ENCODE results near the gene SEMA5A. TPM values are rescaled to one million over a fixed set of nuclear protein-coding genes. Genes with fewer than 3 reads are reported as not detected.

The SEMA5A gene
- total RNA-seq, 1 experiment from 2014 or later, result 9.3 TPM

GRCh38 chr5:9042241-9042640 is 503.6 kb downstream of the SEMA5A start:
- no peak overlapping the region for H3K27ac Mint-ChIP-seq
- DNase-seq (ENCODE audit: low spot score), result no peak
- no peak for TF ChIP-seq CBFB (CRISPR knock-in tag; IDR thresholded peaks at IDR 0.05; ENCODE audit: low read depth)
- no peak for TF ChIP-seq ZNF671 (CRISPR knock-in tag; IDR thresholded peaks at IDR 0.05)
- TF ChIP-seq, protein P1, sequence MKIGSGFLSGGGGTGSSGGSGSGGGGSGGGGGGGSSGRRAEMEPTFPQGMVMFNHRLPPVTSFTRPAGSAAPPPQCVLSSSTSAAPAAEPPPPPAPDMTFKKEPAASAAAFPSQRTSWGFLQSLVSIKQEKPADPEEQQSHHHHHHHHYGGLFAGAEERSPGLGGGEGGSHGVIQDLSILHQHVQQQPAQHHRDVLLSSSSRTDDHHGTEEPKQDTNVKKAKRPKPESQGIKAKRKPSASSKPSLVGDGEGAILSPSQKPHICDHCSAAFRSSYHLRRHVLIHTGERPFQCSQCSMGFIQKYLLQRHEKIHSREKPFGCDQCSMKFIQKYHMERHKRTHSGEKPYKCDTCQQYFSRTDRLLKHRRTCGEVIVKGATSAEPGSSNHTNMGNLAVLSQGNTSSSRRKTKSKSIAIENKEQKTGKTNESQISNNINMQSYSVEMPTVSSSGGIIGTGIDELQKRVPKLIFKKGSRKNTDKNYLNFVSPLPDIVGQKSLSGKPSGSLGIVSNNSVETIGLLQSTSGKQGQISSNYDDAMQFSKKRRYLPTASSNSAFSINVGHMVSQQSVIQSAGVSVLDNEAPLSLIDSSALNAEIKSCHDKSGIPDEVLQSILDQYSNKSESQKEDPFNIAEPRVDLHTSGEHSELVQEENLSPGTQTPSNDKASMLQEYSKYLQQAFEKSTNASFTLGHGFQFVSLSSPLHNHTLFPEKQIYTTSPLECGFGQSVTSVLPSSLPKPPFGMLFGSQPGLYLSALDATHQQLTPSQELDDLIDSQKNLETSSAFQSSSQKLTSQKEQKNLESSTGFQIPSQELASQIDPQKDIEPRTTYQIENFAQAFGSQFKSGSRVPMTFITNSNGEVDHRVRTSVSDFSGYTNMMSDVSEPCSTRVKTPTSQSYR (CRISPR knock-in tag; IDR thresholded peaks at IDR 0.05), result no peak
- no peak for TF ChIP-seq HMGXB4 (CRISPR knock-in tag; IDR thresholded peaks at IDR 0.05)
- no peak for TF ChIP-seq NFYB (CRISPR knock-in tag; conservative IDR thresholded peaks at IDR 0.05; ENCODE audit: low read depth)
- TF ChIP-seq SP1 (CRISPR knock-in tag; conservative IDR thresholded peaks at IDR 0.05), result no peak
- no peak for TF ChIP-seq ZNF121 (CRISPR knock-in tag; IDR thresholded peaks at IDR 0.05)
- TF ChIP-seq, protein P2, sequence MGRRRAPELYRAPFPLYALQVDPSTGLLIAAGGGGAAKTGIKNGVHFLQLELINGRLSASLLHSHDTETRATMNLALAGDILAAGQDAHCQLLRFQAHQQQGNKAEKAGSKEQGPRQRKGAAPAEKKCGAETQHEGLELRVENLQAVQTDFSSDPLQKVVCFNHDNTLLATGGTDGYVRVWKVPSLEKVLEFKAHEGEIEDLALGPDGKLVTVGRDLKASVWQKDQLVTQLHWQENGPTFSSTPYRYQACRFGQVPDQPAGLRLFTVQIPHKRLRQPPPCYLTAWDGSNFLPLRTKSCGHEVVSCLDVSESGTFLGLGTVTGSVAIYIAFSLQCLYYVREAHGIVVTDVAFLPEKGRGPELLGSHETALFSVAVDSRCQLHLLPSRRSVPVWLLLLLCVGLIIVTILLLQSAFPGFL (CRISPR knock-in tag; IDR thresholded peaks at IDR 0.05; ENCODE audit: borderline replicate concordance), result no peak
- no peak for TF ChIP-seq SMAD3 (CRISPR knock-in tag; IDR thresholded peaks at IDR 0.05; ENCODE audit: borderline replicate concordance)
- no peak for TF ChIP-seq NFE2L1 (CRISPR knock-in tag; IDR thresholded peaks at IDR 0.05)
- TF ChIP-seq, protein P3, sequence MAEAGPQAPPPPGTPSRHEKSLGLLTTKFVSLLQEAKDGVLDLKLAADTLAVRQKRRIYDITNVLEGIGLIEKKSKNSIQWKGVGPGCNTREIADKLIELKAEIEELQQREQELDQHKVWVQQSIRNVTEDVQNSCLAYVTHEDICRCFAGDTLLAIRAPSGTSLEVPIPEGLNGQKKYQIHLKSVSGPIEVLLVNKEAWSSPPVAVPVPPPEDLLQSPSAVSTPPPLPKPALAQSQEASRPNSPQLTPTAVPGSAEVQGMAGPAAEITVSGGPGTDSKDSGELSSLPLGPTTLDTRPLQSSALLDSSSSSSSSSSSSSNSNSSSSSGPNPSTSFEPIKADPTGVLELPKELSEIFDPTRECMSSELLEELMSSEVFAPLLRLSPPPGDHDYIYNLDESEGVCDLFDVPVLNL (CRISPR knock-in tag; IDR thresholded peaks at IDR 0.05; ENCODE audit: borderline replicate concordance, low read depth), result no peak
- no peak for TF ChIP-seq FOXJ3 (CRISPR knock-in tag; IDR thresholded peaks at IDR 0.05; ENCODE audit: borderline replicate concordance)
- TF ChIP-seq ZNF317 (CRISPR knock-in tag; IDR thresholded peaks at IDR 0.05; ENCODE audit: borderline replicate concordance, low read depth), result no peak
- TF ChIP-seq GRHL2 (CRISPR knock-in tag; IDR thresholded peaks at IDR 0.05; ENCODE audit: insufficient replicate concordance, severe bottlenecking), result no peak
- TF ChIP-seq ELF4 (CRISPR knock-in tag; IDR thresholded peaks at IDR 0.05; ENCODE audit: low read depth), result no peak
- TF ChIP-seq, protein P4, sequence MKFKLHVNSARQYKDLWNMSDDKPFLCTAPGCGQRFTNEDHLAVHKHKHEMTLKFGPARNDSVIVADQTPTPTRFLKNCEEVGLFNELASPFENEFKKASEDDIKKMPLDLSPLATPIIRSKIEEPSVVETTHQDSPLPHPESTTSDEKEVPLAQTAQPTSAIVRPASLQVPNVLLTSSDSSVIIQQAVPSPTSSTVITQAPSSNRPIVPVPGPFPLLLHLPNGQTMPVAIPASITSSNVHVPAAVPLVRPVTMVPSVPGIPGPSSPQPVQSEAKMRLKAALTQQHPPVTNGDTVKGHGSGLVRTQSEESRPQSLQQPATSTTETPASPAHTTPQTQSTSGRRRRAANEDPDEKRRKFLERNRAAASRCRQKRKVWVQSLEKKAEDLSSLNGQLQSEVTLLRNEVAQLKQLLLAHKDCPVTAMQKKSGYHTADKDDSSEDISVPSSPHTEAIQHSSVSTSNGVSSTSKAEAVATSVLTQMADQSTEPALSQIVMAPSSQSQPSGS (CRISPR knock-in tag; IDR thresholded peaks at IDR 0.05; ENCODE audit: borderline replicate concordance, low read depth), result no peak
- TF ChIP-seq, protein P5, sequence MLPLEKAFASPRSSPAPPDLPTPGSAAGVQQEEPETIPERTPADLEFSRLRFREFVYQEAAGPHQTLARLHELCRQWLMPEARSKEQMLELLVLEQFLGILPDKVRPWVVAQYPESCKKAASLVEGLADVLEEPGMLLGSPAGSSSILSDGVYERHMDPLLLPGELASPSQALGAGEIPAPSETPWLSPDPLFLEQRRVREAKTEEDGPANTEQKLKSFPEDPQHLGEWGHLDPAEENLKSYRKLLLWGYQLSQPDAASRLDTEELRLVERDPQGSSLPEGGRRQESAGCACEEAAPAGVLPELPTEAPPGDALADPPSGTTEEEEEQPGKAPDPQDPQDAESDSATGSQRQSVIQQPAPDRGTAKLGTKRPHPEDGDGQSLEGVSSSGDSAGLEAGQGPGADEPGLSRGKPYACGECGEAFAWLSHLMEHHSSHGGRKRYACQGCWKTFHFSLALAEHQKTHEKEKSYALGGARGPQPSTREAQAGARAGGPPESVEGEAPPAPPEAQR (CRISPR knock-in tag; IDR thresholded peaks at IDR 0.05), result no peak
- no peak for TF ChIP-seq NFATC4 (CRISPR knock-in tag; IDR thresholded peaks at IDR 0.05)
- TF ChIP-seq ZNF219 (CRISPR knock-in tag; IDR thresholded peaks at IDR 0.05; ENCODE audit: borderline replicate concordance), result no peak
- TF ChIP-seq TP53 (CRISPR knock-in tag; IDR thresholded peaks at IDR 0.05), result no peak
- POLR2A ChIA-PET, result no interaction called here
- H3K9me3 Mint-ChIP-seq, result no peaks in the 10 kb centered on the region
- peaks cover 4% of the 10 kb centered on the region; the same call in 1 of the 2 replicates for H3K36me3 Mint-ChIP-seq
- no peak overlapping the region for H3K4me3 Mint-ChIP-seq
- CTCF ChIA-PET, result no interaction called here
- ATAC-seq, result no peak
- peaks cover 21% of the 10 kb centered on the region for H3K4me1 Mint-ChIP-seq
- H3K27me3 Mint-ChIP-seq (ENCODE audit: low read depth), result peaks cover 25% of the 10 kb centered on the region

All from WTC11 (cell line).